Gastrocnemius medialis (tissue), 4 donors: ENCODE results near the gene OTUD5.

Experiments used
- POLR2A ChIP-seq, 2 donors: fragments of 450-650 bp; IDR thresholded peaks; one replicate each; pipeline ENCODE4 v1.6.1; 2017; ENCODE audit warnings: antibody characterized with exemption in 2 of 2, mild to moderate bottlenecking in 2 of 2, moderate library complexity in 2 of 2
- TF ChIP-seq, protein P1 (sequence below), 5 experiments: fragments of 450-650 bp in 3 of 5; fragments of 200-600 bp in 2 of 5; sonication (generic) in 2 of 5; IDR thresholded peaks in 4 of 5; conservative IDR thresholded peaks in 1 of 5; 1 replicate in 4 of 5; 2 replicates in 1 of 5; pipeline ENCODE4 v1.5.1; 2016 to 2019; ENCODE audit warnings: antibody characterized with exemption in 5 of 5, mild to moderate bottlenecking in 3 of 5, moderate library complexity in 3 of 5

DNA sequence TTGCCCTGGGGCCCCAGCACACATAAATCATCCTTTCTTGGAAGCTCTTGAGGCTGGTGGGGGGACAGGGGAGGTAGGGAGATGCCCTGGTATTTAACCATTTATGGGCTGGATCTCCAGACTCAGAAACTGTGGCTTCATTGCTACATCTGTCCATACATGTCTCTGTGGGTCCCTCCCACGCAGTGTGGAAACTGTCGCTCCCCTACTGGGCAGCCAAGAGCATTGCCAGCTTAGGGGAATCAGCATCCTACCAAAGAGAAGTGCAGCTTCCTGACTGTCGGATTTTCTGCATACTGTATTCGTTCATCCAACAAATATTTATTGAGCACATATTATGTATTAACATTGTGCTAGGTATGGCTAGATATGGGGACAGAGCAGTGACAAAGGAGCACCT is 41.0 kb upstream of the OTUD5 start:
- TF ChIP-seq POLR2A (IDR thresholded peaks at IDR 0.05): no peak
- TF ChIP-seq, protein P1, sequence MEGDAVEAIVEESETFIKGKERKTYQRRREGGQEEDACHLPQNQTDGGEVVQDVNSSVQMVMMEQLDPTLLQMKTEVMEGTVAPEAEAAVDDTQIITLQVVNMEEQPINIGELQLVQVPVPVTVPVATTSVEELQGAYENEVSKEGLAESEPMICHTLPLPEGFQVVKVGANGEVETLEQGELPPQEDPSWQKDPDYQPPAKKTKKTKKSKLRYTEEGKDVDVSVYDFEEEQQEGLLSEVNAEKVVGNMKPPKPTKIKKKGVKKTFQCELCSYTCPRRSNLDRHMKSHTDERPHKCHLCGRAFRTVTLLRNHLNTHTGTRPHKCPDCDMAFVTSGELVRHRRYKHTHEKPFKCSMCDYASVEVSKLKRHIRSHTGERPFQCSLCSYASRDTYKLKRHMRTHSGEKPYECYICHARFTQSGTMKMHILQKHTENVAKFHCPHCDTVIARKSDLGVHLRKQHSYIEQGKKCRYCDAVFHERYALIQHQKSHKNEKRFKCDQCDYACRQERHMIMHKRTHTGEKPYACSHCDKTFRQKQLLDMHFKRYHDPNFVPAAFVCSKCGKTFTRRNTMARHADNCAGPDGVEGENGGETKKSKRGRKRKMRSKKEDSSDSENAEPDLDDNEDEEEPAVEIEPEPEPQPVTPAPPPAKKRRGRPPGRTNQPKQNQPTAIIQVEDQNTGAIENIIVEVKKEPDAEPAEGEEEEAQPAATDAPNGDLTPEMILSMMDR (IDR thresholded peaks at IDR 0.05 in 4 of 5, conservative IDR thresholded peaks at IDR 0.05 in 1 of 5): no peak
